NOMO-1 (cell line): ENCODE measurements around the gene FGD5.

ENCODE experiments used
- DNase-seq, 2 experiments: peaks; one replicate each; lab custom pipeline; 2025; ENCODE audit not compliant: unreplicated experiment in 2 of 2; lab: John Stamatoyannopoulos, UW

Gene FGD5

GRCh38 chr3:14823393-14823792, 4.6 kb downstream of the FGD5 start:
- peak in 1 of 2 experiments; percentile 57 for DNase-seq

DNA sequence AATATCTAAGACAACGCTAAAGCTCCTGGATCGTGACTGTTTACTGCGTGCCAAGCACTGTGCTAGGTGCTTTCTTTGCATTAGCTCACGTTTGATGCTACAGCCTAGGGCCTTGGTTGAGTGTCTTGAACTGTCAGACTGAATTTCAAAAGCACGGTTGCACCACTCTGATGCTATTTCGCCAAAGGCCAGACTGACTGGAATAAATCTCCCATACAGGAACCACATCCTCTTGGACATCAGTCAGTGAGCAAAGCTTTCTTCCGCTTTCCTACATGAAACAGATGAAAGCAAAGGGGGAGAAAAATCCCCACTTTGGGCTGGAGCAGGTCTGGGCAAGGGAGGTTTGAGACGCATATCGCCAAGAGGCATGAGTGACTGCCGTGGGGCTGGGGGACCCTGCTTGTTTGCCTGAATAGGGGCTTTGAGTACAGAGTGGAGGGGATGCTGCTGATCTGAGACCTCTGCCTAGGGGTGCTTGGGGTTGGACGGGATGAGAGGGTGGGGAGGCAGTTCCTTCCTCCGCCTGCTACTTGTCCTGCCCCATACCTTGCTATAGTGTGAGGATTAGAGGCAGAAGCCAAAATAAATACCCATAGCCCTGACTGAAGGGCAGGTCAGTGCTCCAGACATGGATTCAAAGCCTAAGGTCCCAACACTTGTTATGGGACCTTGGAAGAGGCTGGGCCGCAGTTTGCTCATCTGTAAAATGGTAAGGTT, 5.3 kb downstream of the FGD5 start:
- peak; percentile 20 to 51 for DNase-seq

GRCh38 chr3:14824646-14825045, 5.9 kb downstream of the FGD5 start:
- no peak for DNase-seq

DNA sequence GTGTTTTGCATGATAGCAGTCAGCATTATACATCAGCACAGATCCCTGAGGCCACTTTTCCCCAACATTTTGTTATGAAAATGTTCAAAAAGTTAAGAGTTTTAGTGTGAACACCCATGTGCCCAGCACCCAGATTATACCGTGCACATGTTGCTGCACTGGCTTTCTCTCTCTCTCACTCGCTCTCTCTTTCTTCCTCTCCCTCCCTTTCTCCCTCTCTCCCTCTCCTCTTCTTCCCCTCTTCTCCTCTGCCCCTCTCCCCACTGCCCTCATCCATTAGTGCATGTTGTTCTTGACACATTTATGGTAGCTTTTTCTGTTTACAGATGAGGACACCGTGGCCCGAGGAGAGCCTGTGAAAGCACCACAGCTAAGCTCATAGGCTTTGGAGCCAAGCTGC, 7.3 kb downstream of the FGD5 start:
- no peak for DNase-seq

DNA sequence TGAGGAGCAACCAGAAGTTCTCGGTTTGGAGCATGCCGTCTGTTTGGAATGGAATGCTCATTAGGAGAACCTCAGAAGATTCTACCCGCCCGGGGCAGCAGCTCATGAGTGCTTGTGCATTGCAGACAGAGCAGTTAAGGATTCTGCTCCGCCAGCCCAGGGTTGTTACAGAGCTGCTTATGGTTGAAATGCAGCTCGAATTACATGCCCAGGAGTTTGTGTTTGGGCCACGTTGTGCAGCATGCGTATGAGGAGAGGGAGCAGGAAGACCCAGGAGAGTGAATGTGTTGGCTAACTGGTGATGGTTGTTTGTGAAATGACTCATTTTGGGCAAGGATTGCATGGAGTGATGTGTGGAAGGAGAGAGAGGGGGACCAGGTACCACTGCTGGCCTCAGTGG, 9.0 kb downstream of the FGD5 start:
- DNase-seq, result no peak

DNA sequence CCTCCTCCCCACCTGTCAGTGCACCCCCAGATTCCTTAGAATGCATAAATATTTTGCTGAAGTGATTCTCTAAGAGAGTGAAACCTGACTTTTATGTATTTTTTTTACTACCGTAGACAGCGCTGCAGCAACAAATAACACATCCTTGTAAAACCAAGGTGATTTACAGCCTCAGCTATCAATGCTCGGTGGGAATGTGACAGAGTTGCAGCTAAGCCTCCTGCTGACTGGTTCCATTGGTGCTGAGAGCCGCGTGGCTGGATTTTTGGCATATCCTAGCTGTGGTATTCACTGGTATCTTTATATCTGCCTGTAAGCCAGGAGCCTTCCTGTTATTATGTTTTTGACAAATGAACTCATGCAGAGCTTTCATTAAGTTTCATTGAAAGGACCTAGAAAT, 11.0 kb downstream of the FGD5 start:
- DNase-seq, result no peak

DNA sequence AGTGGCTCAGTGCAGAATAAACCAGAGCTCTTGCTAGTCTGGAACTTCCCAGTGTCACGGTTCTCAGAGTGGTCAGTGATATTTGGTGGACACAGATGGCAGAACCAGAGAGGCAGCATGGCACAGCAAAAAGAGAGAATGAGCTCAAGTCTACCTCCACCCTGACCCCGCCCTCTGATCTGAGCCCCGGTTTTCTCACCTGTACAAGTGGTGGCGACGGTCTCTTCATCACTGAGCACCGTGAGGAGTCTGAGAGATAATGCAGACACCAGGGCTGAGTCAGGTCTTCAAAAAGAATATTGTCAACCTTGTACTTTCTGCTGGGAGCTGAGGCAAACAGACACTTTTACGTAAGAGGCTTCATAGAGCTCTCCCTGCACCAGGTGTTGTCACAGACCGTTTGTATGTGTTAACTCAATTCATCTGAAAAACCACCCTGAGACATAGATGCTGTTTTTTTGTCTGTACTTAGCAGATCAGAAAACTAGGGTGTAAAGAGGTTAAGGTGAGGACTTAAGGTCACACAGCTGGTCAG, 13.2 kb downstream of the FGD5 start:
- DNase-seq, result no peak

GRCh38 chr3:14832975-14833722, 14.4 kb downstream of the FGD5 start:
- DNase-seq, result no peak

- DNase-seq, result no peak
These were observed 15.4 kb downstream of the FGD5 start for GRCh38 chr3:14834121-14834520.

DNA sequence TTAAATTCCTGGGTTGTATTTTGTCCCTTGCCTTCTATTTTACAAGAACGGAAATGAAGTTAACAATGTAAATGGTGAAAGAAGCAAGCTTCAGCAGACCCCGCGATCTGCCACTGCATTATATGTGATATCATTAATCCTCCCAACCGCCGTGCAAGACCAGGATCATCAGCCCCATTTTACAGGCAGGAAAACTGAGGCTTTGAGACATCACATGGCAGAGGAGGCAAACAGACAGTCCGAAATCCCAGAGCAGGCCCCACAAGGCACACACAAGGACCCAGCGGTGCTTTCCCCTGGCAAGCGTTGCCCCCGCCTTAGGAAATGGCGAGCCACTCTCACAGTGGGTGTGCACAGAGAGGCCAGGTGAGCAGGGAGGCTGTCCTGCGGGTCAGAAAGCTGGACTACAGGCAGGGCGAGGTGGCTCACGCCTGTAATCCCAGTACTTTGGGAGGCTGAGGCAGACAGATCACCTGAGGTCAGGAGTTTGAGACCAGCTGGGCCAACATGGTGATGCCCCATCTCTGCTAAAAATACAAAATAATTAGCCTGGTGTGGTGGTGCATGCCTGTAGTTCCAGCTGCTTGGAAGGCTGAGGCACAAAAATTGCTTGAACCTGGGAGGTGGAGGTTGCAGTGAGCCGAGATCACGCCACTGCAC, 16.2 kb downstream of the FGD5 start:
- no peak for DNase-seq

GRCh38 chr3:14836049-14836468, 17.3 kb downstream of the FGD5 start:
- DNase-seq, result no peak

- DNase-seq, result no peak
These were observed 18.6 kb downstream of the FGD5 start for GRCh38 chr3:14837186-14837877.

GRCh38 chr3:14837878-14838258, 19.1 kb downstream of the FGD5 start:
- DNase-seq, result no peak

DNA sequence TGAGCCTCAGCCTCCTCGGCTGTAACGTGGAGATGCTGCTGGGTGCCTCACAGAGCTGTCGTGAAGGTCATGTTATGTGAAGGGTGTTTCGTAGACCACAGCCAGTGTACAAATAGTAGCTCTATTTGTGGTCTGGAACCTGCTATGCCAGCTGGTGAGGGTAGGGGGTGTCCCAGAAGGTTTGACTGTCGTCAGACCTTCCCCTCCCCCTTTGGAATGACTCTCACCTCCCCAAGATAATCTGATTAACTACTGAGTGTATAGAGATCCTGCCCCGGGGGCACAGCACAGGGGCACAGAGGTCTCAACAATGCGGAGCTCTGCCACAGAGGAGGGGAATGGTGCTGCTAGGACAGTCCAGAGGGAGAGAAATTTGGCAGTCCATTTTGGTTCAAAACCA, 20.5 kb downstream of the FGD5 start:
- DNase-seq, result no peak

GRCh38 chr3:14841836-14842235, 23.1 kb downstream of the FGD5 start:
- no peak for DNase-seq

GRCh38 chr3:14842277-14842676, 23.5 kb downstream of the FGD5 start:
- DNase-seq, result no peak

GRCh38 chr3:14843321-14843720, 24.6 kb downstream of the FGD5 start:
- DNase-seq, result no peak

DNA sequence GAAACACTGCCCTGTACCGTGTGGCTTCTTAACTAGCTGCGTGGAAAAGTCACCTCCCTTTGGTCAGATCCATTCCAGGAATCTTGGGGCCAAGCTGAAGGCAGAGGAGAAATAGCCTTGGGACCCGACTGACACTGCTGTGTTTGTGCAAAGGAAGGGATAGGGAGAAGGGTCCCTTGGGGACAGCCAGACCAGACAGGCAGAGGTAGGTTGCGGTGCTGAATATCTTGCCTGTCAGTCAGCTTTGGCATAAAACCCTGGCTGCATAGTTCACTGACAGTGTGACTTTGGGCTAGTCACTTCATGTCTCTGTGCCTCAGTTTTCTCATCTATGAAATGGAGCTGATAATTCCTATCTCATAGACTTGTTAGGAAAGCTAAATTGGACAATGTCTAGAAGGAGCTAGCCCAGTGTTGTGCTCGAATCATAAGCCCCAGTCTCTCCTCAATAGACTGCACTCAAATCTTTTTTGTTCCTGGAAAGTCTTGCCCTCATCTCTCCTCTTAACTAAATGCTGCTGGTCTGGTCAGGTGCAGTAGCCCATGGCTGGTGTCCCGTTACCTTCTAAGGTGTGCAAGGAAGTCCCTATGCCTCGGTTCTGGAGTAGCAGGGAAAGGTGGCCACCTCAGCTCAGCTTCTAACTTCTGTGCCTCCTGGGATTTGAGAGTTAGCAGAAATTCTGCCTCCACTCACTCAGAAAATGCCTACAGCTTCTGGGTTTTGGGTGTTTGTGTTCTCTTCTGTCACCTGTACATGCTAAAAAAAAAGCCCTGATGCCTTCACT, 25.8 kb downstream of the FGD5 start:
- no peak for DNase-seq

DNA sequence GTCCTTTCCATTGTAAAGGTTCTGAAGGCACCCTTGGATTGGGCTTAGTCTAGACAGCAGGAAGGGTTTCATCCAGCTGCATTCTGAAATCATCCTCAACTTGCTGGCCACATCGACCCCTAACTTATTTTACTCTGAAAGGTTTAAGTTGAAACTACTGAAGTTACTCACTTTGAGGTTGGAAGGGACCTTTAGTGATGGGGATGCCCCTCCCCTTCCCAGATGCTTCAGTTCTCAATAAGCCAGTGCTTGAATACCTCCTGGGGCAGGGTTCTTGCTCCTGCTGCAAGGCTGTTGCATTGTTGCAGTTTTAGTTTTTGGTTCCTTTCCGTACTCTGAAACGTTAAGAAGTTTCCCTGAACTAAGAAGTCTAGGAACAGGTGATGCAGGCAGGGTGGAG, 26.4 kb downstream of the FGD5 start:
- no peak for DNase-seq

- no peak for DNase-seq
These were observed 27.1 kb downstream of the FGD5 start for GRCh38 chr3:14845826-14846225.
